RWPE1 (cell line): ENCODE data around the gene KNTC1.

ENCODE experiments used
- CTCF ChIA-PET: fragments of 350-600 bp; sonication (Branson Sonifier 250); formaldehyde crosslinking; extraction: SDS; loops from one replicate; lab custom pipeline; 2021; lab: Yijun Ruan, JAX
- POLR2A ChIA-PET: fragments of 400-600 bp; formaldehyde crosslinking; extraction: SDS; loops from one replicate; lab custom pipeline; 2020; ENCODE audit warnings: antibody characterized with exemption; ENCODE audit not compliant: low non-redundant PET; lab: Yijun Ruan, JAX
- DNase-seq: peaks from one replicate; pipeline ENCODE4 v3.0.0; 2012; ENCODE audit warnings: low spot score
- H3K27ac ChIP-seq: fragments of 450-650 bp; 2 replicates; pipeline ENCODE4 v1.5.1; 2017
- TF ChIP-seq, protein P1 (sequence below): fragments of 450-650 bp; conservative IDR thresholded peaks from 2 replicates; pipeline ENCODE4 v1.5.1; 2017; ENCODE audit warnings: low read depth, mild to moderate bottlenecking

Gene KNTC1

GRCh38 chr12:122659579-122659978 is 132.5 kb downstream of the KNTC1 start:
- H3K27ac ChIP-seq = no peak overlapping the region
- ChIA-PET CTCF (interaction anchor here (1.1 to 1.2 kb wide), 2 partner anchors 12 kb away, joined by 4 to 5 read pairs; no protein-coding TSS in a partner anchor), POLR2A (no interaction called here)
- no peak for DNase-seq
- TF ChIP-seq, protein P1, sequence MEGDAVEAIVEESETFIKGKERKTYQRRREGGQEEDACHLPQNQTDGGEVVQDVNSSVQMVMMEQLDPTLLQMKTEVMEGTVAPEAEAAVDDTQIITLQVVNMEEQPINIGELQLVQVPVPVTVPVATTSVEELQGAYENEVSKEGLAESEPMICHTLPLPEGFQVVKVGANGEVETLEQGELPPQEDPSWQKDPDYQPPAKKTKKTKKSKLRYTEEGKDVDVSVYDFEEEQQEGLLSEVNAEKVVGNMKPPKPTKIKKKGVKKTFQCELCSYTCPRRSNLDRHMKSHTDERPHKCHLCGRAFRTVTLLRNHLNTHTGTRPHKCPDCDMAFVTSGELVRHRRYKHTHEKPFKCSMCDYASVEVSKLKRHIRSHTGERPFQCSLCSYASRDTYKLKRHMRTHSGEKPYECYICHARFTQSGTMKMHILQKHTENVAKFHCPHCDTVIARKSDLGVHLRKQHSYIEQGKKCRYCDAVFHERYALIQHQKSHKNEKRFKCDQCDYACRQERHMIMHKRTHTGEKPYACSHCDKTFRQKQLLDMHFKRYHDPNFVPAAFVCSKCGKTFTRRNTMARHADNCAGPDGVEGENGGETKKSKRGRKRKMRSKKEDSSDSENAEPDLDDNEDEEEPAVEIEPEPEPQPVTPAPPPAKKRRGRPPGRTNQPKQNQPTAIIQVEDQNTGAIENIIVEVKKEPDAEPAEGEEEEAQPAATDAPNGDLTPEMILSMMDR = no peak

- ChIA-PET CTCF (interaction anchor here (2.0 kb wide), 1 partner anchor 23 kb away, joined by 4 read pairs; no protein-coding TSS in a partner anchor), POLR2A (no interaction called here)
- H3K27ac ChIP-seq = no peak overlapping the region
- DNase-seq = no peak
- TF ChIP-seq, protein P1 = no peak
Measured at GRCh38 chr12:122661246-122661645, 134.2 kb downstream of the KNTC1 start.

GRCh38 chr12:122661938-122662337 is 134.9 kb downstream of the KNTC1 start:
- DNase-seq = no peak
- ChIA-PET POLR2A (interaction anchor here (0.6 kb wide), 1 partner anchor 118 kb away, joined by 4 read pairs; no protein-coding TSS in a partner anchor), CTCF (interaction anchor here (2.0 kb wide), 1 partner anchor 24 kb away, joined by 4 read pairs; no protein-coding TSS in a partner anchor)

GRCh38 chr12:122665349-122665748 is 138.3 kb downstream of the KNTC1 start:
- no peak overlapping the region for H3K27ac ChIP-seq
- CTCF ChIA-PET = interaction anchor here (0.6 kb wide), 1 partner anchor 21 kb away, joined by 3 read pairs; no protein-coding TSS in a partner anchor
- POLR2A ChIA-PET = no interaction called here
- DNase-seq = no peak
- TF ChIP-seq, protein P1 = no peak

More at GRCh38 chr12:122661938-122662337, 134.9 kb downstream of the KNTC1 start:
- TF ChIP-seq, protein P1 = no peak
- no peak overlapping the region for H3K27ac ChIP-seq

DNA sequence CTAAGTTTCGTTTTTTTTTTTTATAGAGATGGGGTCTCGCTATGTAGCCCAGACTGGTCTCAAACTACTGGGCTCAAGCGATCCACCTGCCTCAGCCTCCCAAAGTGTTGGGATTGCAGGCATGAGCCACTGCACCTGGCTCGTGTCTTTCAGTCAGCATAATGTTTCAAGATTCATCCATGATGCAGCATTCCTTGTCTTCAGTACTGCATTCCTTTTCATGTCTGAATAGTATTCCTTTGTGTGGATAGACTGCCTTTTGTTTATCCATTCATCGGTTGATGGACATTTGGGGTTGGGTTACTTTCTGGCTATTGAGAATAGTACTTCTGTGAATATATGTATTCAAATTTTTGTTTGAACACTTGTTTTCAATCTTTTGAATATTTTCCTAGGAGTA is 138.7 kb downstream of the KNTC1 start:
- POLR2A ChIA-PET = no interaction called here
- CTCF ChIA-PET = no interaction called here
- no peak overlapping the region for H3K27ac ChIP-seq
- TF ChIP-seq, protein P1 = no peak
- DNase-seq = no peak

DNA sequence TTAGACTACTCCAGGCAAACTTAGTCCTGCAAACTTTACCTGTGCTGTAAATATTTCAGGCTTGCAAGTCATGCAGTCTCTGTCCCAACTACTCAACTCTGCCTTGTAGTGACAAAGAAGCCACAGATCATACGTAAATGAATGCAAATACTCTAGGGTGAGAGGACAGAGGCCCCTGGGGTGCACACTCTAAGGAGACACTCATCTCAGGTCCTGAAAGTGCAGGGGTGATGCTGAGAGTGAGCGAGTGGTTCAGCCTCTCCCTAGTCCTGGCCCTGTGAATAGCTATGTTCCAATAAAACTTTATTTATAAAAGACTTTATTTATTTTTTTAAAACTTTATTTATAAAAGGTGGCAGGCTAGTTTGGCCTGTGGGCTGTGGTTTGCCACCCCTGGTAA is 141.2 kb downstream of the KNTC1 start:
- TF ChIP-seq, protein P1 = no peak
- no peak overlapping the region for H3K27ac ChIP-seq
- POLR2A ChIA-PET = no interaction called here
- CTCF ChIA-PET = interaction anchor here (0.6 kb wide), 1 partner anchor 914 kb away, joined by 3 read pairs; no protein-coding TSS in a partner anchor
- no peak for DNase-seq
